NCI-H2196 (cell line): ENCODE results near the gene LRRIQ1.

ENCODE experiments used
- DNase-seq: peaks from one replicate; lab custom pipeline; 2025; ENCODE audit not compliant: unreplicated experiment; lab: John Stamatoyannopoulos, UW

Gene LRRIQ1

GRCh38 chr12:85059594-85059993, 23.4 kb downstream of the LRRIQ1 start:
- no peak for DNase-seq

- no peak for DNase-seq
These were observed 24.8 kb downstream of the LRRIQ1 start for GRCh38 chr12:85060916-85061315.

DNA sequence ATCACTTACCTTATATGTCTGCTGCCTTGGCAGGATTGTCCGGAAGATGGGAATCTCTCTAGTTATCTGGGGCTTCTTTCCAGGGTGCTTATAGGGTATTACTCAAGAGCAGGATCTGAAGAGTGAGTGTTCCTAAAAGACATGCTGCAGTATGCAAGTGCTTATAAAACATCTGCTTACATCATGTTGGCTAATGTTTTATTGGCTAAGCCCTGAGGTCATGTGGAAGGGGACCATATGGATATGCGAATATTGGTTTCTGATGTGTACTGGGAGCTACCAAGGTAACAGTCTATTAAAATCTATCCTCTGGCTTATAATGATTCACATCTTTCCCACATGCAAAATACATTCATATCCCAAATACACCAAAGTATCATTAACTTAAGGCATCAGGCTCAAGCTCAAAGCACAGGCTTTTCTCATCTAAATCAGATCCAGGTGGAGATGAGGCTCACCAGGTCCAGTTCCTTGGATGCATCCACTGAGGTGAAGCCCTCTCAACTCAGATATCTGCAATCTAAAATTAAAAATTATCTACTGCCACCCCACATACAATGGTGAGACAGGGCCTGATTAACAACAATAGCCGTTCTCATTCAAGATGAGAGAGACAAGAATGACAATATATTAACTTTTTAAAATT, 29.8 kb downstream of the LRRIQ1 start:
- DNase-seq: no peak

DNA sequence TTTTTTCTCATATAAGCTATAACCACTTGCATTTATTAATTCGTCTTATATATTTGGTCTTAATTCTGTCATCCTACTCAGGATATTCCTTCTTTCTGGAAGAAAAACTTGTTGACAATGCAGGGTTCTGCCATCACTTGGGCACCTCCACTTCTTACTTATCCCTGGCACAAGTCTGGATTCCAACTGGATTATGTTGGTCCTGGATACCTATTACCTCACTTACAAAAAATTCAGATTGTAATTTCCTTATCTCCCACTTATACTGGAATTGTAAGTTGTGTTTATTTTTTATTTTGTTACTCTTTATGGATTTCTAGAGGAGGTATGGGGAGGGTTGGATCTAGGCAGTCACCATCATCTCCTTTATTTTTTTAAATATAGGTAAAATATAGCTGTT, 36.7 kb downstream of the LRRIQ1 start:
- DNase-seq: no peak

- DNase-seq: peak; percentile 40
These were observed 40.7 kb downstream of the LRRIQ1 start for GRCh38 chr12:85076688-85077430.

GRCh38 chr12:85085066-85085465, 48.9 kb downstream of the LRRIQ1 start:
- no peak for DNase-seq

- DNase-seq: no peak
These were observed 53.6 kb downstream of the LRRIQ1 start for GRCh38 chr12:85089792-85090191.

DNA sequence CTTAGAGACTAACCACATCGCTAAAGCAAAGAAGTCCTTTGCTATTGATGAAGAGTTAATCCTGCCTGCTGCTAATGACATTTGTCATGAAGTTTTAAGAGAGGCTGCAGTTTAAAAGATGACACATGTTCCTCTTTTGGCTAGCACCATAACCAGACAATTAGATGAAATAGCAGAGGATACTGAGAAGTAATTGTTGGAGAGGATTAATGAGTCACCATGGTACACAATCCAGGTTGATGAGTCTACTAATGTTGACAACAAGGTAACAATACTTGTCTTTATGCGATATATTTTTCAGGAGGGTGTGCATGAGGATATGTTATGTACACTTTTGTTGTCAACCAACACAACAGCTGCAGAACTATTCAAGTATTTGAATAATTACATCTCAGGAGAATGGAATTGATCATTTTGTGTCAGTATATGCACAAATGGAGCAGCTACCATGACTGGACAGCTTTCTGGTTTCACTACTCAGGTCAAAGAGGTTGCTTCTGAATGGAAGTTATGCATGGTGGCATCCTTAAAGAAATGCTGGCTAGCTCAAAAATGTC, 56.7 kb downstream of the LRRIQ1 start:
- no peak for DNase-seq

DNA sequence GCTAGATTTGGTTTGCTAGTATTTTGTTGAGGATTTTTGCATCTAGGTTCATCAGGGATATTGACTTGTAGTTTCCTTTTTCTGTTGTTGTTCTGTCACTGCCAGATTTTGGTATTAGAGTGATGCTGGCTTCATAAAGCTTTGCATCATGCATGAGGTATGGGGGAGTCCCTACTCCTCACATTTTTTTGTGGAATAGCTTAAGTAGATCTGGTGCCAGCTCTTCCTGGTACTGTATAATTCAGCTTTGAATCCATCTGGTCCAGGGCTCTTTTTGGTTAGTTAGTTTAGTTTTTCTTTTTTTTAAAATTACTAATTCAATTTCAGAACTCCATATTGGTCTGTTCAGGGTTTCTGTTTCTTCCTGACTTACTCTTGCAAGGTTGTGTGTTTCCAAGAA, 59.4 kb downstream of the LRRIQ1 start:
- DNase-seq: no peak

DNA sequence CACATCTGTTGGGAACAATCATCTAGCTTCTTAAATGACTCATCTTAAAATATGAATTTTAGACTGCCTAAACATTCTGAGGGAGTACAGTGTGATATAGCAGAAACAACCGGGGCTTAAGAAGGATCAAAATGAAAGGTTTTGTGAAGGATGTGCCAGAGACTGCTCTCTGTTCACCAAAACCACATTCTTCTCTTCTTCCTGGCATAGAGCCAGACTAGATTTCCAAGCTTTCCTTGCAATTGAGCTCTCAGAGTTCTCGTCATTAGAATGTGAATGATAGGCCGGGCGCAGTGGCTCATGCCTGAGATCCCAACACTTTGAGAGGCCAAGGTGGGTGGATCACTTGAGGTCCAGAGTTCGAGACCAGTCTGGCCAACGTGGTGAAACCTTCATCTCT, 94.5 kb downstream of the LRRIQ1 start:
- no peak for DNase-seq

DNA sequence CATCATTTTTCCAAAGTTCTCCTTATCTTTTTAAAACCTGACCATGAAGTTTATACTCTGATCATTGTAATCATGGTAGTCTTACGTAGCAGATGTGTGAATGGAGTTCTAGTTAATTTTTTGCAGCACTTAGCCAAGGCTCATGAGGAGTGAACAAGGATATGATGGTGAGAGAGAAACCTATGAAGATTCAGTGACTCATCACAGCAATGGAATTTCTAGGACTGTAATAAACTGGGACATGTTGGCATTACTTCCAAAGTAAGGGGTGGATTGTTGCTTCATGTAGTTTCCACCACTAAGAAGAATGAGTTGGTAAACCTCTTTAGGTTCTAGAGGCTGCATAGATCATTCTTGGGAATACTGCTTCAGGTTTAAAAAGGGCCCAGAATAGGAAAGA, 102.7 kb downstream of the LRRIQ1 start:
- DNase-seq: no peak

DNA sequence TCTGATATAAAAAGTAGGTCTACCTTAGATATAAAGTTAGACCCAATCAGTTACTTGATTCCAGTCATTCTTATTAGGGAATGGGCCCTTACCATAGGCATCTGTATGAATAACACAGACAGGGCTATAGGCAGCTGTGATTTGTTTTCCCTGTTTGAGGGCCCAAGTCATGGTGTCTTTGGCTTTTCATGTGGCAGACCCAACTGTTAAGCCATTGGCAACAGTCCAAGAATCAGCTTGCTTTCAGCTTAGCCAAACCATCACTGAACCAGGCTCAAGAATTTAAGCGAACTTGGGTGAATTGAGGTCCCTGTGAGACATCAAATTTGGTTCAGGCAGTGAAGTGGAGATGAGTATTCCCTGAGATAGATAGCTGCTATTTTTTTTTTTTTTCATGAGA, 111.2 kb downstream of the LRRIQ1 start:
- DNase-seq: no peak

- DNase-seq: no peak
These were observed 116.2 kb downstream of the LRRIQ1 start for GRCh38 chr12:85152311-85152729.

GRCh38 chr12:85155791-85156190, 119.6 kb downstream of the LRRIQ1 start:
- DNase-seq: no peak

GRCh38 chr12:85156569-85156968, 120.4 kb downstream of the LRRIQ1 start:
- DNase-seq: no peak

DNA sequence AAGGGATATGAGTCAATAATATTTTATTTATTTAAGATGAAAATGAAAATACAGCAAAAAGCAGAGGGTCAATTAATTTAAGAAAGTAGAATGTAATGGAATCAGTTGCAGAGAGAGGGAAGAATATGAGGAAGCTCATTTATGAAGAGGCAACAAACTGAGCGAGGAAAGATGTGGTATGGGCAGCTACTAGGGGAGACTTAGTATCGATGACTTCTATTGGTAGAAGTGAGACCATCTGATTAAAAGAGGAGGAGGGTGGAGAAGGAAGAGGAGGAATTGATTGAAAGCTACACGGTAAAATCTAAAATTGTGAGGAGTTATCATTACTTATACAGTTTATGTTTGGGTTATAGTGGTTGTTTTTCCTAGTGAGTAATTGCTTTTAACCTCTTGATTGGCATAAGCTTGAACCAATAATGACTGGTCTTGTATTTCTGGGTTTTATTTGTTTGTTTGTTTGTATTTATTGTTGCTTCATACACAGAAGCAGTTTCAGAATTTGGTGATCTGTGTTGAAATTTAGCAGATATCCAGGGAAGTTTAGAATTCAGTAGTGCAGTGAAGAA, 121.0 kb downstream of the LRRIQ1 start:
- no peak for DNase-seq

GRCh38 chr12:85163752-85164321, 127.7 kb downstream of the LRRIQ1 start:
- no peak for DNase-seq

DNA sequence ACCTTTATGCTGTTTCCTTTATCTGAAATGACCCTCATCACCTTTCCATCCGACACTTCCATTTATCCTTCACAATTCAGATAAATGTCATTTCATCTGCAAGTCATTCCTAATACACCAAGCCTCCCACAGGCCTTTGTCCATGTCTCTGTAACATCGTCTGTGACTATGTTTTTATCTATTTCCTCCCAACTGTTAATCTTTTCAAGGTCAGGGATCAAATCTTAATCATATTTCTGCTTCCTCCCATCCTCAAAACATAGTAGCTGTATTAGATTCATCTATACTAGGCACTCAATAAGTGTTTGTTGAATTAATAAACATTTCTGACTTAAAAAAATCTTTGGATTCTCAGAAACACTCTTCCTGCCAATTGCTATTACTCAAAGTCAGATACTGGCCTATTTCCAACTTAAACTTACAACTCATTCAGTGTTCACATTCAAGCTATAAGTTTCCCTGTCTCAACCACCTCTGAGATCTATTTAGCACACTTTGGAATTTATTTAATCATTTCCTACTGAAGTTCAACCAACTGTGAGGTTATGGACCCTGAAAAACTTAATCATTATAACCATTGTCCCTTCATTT, 143.6 kb downstream of the LRRIQ1 start:
- DNase-seq: no peak

DNA sequence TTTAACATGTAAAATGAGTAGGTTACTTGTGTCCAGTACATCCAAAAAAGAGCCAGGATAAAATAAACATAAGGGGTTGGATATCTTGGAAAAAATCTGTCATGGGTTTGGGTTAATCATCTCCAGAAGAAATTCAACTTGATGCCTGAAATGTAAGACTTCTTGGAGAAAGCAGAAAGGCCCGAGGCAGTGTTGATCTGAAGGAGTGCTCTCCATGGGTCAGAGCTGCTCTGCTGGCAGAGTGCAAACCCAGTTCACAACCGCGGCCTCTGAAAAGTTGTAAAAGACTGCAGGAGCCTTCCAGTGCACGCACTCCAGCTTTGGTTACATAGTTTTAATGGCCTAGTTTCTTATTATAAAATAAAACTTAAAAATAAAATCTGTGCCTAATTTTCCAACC, 146.5 kb downstream of the LRRIQ1 start:
- no peak for DNase-seq

DNA sequence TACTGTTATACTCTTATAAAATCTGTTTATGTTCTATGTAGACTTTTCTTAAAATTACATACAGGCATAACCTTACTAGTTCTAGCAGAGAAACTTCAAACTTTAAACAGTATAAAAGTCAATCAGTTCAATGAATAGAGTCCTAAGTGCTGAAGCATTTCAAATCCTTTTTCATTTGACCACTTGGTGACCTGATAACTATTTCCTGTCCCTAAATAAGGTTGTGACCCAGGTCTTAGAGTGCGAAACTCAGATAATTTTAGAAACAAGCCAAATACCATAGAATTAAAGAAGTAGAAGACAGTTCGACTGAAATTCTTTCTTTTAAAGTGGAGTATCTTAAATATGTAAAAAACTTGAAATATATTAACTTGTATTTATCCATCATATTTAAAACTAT, 147.7 kb downstream of the LRRIQ1 start:
- no peak for DNase-seq

DNA sequence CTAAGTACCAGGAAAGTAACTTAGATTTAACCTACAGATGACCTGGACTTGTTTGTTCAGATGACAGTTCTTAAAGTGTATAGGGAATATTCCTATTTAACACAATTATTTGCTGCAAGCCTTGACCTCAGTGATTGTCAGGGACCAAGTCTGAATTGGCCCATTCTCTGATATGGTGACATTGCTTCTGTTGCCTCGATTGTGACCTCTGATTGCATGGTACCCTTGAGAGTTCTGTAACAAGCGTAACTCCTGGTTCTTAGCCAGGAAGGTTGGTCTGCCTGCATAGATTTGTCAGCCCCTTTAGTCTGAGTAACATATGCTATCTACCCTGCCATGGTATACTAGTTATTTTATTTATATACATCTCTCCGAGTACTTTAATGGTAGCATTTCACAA, 150.1 kb downstream of the LRRIQ1 start:
- no peak for DNase-seq
